GM19099 (cell line): ENCODE measurements around the gene ST3GAL3.

Experiments
- POLR2A ChIP-seq: IDR thresholded peaks from 3 replicates; pipeline ENCODE4 v1.6.1; 2011; ENCODE audit warnings: low read depth; ENCODE audit not compliant: insufficient read length; ENCODE audit errors: extremely low read depth

The ST3GAL3 gene

GRCh38 chr1:43688109-43688387 is 19.3 kb upstream of the ST3GAL3 start:
- no peak for TF ChIP-seq POLR2A

- no peak for TF ChIP-seq POLR2A
These were observed 18.7 kb upstream of the ST3GAL3 start for GRCh38 chr1:43688594-43689000.

- no peak for TF ChIP-seq POLR2A
These were observed 18.0 kb upstream of the ST3GAL3 start for GRCh38 chr1:43689289-43689688.

- no peak for TF ChIP-seq POLR2A
These were observed 15.2 kb upstream of the ST3GAL3 start for GRCh38 chr1:43691871-43692815.

GRCh38 chr1:43693371-43693770 is 14.0 kb upstream of the ST3GAL3 start:
- TF ChIP-seq POLR2A: no peak

GRCh38 chr1:43699281-43699680 is 8.1 kb upstream of the ST3GAL3 start:
- no peak for TF ChIP-seq POLR2A

DNA sequence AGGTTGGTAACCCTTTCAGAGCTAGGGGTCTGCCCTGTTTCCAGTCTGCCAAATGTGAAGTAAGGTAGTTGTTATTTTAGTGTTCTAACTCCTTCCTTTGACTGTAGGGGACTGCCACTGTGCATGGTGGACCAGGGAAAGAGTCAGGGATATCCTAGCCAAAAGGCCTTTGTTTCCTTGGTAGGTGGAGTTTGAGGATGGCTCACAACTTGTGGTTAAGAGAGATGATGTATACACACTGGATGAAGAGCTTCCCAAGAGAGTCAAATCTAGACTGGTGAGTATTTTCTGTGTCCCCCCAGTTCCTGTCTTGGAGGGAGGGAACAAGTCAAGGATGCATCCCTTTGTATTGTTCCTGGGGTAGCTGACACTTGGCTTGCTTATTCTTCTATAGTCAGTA is 3.5 kb upstream of the ST3GAL3 start:
- no peak for TF ChIP-seq POLR2A

DNA sequence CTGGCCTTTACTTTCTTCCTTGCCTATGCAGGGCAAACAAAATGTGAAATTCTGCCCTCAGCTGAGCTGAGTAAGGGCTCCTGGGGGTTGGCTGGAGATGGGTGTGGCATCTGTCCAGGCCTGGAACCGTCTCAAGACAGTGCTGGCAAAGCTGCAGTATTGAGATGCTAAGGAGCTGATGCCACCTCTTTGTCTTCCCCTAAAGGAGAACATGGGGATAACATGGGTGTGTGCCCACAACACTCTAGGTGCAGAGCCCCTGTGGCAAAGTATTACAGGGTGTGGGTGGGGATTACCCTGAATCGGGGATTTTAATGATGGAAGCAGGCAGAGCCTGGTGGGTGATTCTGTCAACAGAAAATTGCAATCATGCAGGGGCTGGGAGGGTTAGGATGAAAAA is 2.5 kb upstream of the ST3GAL3 start:
- TF ChIP-seq POLR2A: no peak

DNA sequence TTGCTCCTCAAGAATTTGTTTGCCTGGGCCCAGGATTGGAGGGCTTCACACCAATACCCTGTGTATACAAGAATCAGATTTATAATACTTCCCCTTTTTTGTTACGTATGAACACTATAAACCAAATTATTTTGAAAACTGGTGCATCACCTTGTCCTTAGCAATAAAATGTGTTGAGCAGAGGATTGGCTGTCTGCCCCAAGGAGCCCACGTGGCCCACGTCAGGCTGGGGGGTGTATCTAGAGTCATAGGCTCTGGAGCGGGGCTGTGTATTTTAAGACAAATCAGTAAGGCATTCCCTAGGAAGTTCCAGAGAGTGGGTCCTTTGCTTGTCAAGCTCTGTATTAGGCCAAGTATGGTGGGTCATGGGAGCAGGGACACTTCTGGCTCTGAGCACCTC is 2.0 kb upstream of the ST3GAL3 start:
- no peak for TF ChIP-seq POLR2A

GRCh38 chr1:43705982-43706597 is 1.2 kb upstream of the ST3GAL3 start:
- TF ChIP-seq POLR2A: no peak

GRCh38 chr1:43706598-43707189 is 642 bp upstream of the ST3GAL3 start:
- TF ChIP-seq POLR2A: no peak

DNA sequence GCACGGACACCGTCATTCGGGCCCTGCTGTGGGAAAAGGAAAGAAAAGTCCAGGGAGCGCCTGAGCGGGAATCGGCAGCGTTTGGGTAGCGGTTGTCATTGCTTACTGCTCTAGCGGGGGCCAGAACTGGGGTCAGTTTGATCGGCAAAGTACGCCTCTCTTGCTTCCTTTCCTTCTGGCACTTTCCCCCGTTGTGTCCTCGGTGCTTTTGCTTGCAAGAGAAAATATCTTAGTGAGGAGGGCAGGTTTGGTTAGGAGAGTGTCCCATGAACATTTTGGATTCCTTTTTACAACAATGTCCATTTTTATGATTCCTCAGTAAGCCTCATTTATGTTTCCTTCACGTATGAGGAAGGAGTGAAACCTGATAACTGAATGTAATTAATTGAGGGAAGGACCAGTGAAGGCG is 670 bp downstream of the ST3GAL3 start:
- TF ChIP-seq POLR2A: no peak

- TF ChIP-seq POLR2A: no peak
These were observed 3.7 kb downstream of the ST3GAL3 start for GRCh38 chr1:43711049-43711448.

GRCh38 chr1:43711524-43712386 is 4.4 kb downstream of the ST3GAL3 start:
- no peak for TF ChIP-seq POLR2A
